Measurements from ENCODE around the gene ZSWIM1. TPM values are rescaled to one million over a fixed set of nuclear protein-coding genes. Genes with fewer than 3 reads are reported as not detected.

The ZSWIM1 gene
- total and polyA plus RNA-seq, 2 of the 4 experiments (the other 2 are of a cell fraction) = 4.2 to 10.0 TPM

GRCh38 chr20:45898285-45898684 lies 17.3 kb downstream of the ZSWIM1 start:
- dilution Hi-C loops (cut with HindIII; ENCODE audit: low sequenced_read_pairs, unreplicated experiment) = no loop called here
- Histone ChIP-seq H3K27ac (ENCODE audit: insufficient read depth, low read length) (no peak overlapping the region), H3K4me3 (ENCODE audit: insufficient read depth, low read depth, low read length) (no peak overlapping the region), H3K79me1 (ENCODE audit: low read depth in 1 of 2, low read length in 2 of 2) (peaks cover 3 to 16% of the 10 kb centered on the region in 2 experiments; a peak in 2 of 4 replicates), H4K8ac (ENCODE audit: low read depth in 2 of 2, low read length in 2 of 2) (no peak overlapping the region), H3K4me1 (ENCODE audit: control insufficient read depth, insufficient read depth, low read length) (no peaks in the 10 kb centered on the region), H2BK15ac (ENCODE audit: low read depth, low read length) (no peak overlapping the region), H2BK120ac (ENCODE audit: low read depth, low read length) (no peak overlapping the region), H3K4me2 (ENCODE audit: low read depth, low read length) (no peak overlapping the region), H3K27me3 (ENCODE audit: control insufficient read depth, insufficient read depth, low read length) (no peaks in the 10 kb centered on the region), H4K5ac (ENCODE audit: low read depth, low read length) (no peak overlapping the region), H3K9me1 (ENCODE audit: insufficient read depth, low read length) (no peaks in the 10 kb centered on the region), H3K18ac (ENCODE audit: low read depth, low read length) (no peak overlapping the region), H2AK5ac (ENCODE audit: low read depth, low read length) (no peak overlapping the region), H3K56ac (ENCODE audit: extremely low read depth, insufficient read depth, low read length) (no peak overlapping the region), H3K9ac (ENCODE audit: low read depth, low read length) (no peak overlapping the region), H3K14ac (replicated peaks; ENCODE audit: low read depth, low read length) (no peak overlapping the region), H2AFZ (replicated peaks; ENCODE audit: low read length, poor library complexity) (no peak overlapping the region), H3K9me3 (ENCODE audit: control insufficient read depth, insufficient read depth, low read length) (no peaks in the 10 kb centered on the region), H4K20me1 (ENCODE audit: insufficient read depth, low read length) (0 out of 2 replicates have a peak, but pooled peaks cover 3% of the 10 kb centered on the region), H2AK9ac (replicated peaks; ENCODE audit: low read depth, low read length, poor library complexity) (no peak overlapping the region), H3K36me3 (ENCODE audit: control insufficient read depth, insufficient read depth, low read length) (peaks cover 60% of the 10 kb centered on the region), H3K4ac (ENCODE audit: low read depth, low read length) (no peak overlapping the region), H2BK5ac (ENCODE audit: low read depth, low read length, poor library complexity, severe bottlenecking) (no peak overlapping the region), H3K23ac (ENCODE audit: low read depth, low read length) (no peak overlapping the region), H4K91ac (ENCODE audit: insufficient read depth, low read depth, low read length) (no peak overlapping the region), H2BK20ac (ENCODE audit: low read depth, low read length) (no peak overlapping the region)
- 89% methylated on average over 6 of the region's 12 CpGs; no CpG with 5 or more reads in 1 of the 2 experiments for WGBS, 2 experiments (ENCODE audit: extremely low coverage in 2 of 2, insufficient read length in 1 of 2)
- BruUV-seq (replicated peaks) = TSS peak; percentile 74
- POLR2A ChIA-PET (ENCODE audit: unreplicated experiment) = no interaction called here
- DNase-seq (no peak), ATAC-seq (ENCODE audit: low read depth) (no peak)
- intact Hi-C loops (cut with micrococcal nuclease) = no loop called here
- in situ Hi-C loops (cut with MboI; ENCODE audit: low sequenced_read_pairs) = no loop called here
- no peak for TF ChIP-seq FOS (IDR thresholded peaks at IDR 0.05; ENCODE audit: low read depth, low read length)
- no peak for TF ChIP-seq RCOR1 (IDR thresholded peaks at IDR 0.05; ENCODE audit: insufficient replicate concordance, low read length)
- no peak for TF ChIP-seq MAFK (IDR thresholded peaks at IDR 0.05; ENCODE audit: low read depth, low read length)
- no peak for TF ChIP-seq POLR2A (IDR thresholded peaks at IDR 0.05; ENCODE audit: low read depth, low read length)
- no peak for TF ChIP-seq CEBPB (IDR thresholded peaks at IDR 0.05; ENCODE audit: low read depth, low read length)
- TF ChIP-seq RAD21 (IDR thresholded peaks at IDR 0.05; ENCODE audit: low read length) = no peak
- no peak for TF ChIP-seq BHLHE40 (IDR thresholded peaks at IDR 0.05; ENCODE audit: low read depth, low read length)
- TF ChIP-seq SMC3 (IDR thresholded peaks at IDR 0.05; ENCODE audit: low read depth, low read length) = no peak
- TF ChIP-seq, protein P1, sequence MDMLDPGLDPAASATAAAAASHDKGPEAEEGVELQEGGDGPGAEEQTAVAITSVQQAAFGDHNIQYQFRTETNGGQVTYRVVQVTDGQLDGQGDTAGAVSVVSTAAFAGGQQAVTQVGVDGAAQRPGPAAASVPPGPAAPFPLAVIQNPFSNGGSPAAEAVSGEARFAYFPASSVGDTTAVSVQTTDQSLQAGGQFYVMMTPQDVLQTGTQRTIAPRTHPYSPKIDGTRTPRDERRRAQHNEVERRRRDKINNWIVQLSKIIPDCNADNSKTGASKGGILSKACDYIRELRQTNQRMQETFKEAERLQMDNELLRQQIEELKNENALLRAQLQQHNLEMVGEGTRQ (IDR thresholded peaks at IDR 0.05; ENCODE audit: low read depth, low read length) = no peak
- TF ChIP-seq CTCF (conservative IDR thresholded peaks at IDR 0.05; ENCODE audit: low read depth, low read length) = no peak
- no peak for TF ChIP-seq MXI1 (IDR thresholded peaks at IDR 0.05; ENCODE audit: borderline replicate concordance, low read depth, low read length)
- CTCF ChIA-PET = no interaction called here
